ENCODE measurements around the gene BTBD19. TPM values are rescaled to one million over a fixed set of nuclear protein-coding genes. Genes with fewer than 3 reads are reported as not detected.
A peak's percentile ranks its signal among the peaks of the same experiment; 100 is the strongest.

Gene BTBD19
- total RNA-seq, 1 experiment from 2014 or later: 11.6 TPM

DNA sequence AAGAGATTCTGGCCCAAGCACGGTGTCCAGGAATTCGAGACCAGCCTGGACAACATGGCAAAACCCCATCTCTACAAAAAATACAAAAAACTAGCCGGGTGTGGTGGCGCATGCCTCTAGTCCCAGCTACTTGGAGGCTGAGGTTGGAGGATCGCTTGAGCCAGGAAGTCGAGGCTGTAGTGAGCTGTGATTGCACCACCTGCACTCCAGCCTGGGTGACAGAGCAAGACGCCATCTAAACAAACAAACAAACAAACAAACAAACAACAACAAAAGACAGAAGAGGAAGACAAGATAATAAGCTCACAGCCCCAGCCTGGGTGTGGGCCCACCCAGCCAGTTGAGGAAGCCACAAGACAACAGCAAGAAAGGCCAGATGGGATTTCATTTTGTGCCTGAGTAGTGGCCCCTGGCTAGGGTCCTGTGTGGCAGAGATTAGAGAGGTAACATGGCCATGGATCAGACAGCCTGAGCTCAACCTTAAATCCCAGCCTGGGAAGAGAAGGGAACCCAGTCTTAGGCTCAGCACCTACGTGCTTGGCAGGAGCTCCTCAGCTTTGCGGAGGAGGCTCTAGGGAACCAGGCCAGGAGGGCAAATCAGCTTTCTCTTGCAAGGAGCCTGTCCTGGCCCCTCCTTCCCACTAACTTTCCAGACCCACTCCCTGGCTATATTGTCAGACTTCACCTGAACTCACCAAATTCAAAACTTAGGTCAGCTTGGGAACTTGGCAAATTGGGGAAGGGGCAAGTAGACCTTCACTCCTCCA lies 15.4 kb upstream of the BTBD19 start:
- DNase-seq (ENCODE audit: low read depth, low spot score) (no peak), ATAC-seq (no peak)
- intact Hi-C loops (cut with micrococcal nuclease): loop anchor here (2.0 to 5.0 kb wide), 3 partner anchors 218 to 699 kb away; partner anchors contain the start of genes HECTD3 and TESK2
- ChIA-PET POLR2A (interaction anchor here (0.7 to 2.9 kb wide), 13 partner anchors 10 to 219 kb away, joined by 3 to 51 read pairs (median 6); partner anchors contain the start of genes BTBD19, DYNLT4, HECTD3 and RNU5D-1), RAD21 (ENCODE audit: low non-redundant PET in 1 of 2, low total read pairs in 2 of 2, uncharacterized antibody in 2 of 2, unreplicated experiment in 2 of 2) (interaction anchor here (0.7 to 1.3 kb wide), 4 partner anchors 12 to 219 kb away, joined by 3 to 4 read pairs (median 4); partner anchors contain the start of gene UROD (in 1 of the 2)), CTCF (interaction anchor here (1.0 to 2.2 kb wide), 5 partner anchors 12 to 510 kb away, joined by 4 to 16 read pairs (median 6); partner anchors contain the start of genes BTBD19, HECTD3, RNU5D-1 and UROD)
- Histone ChIP-seq H3K4me1 (ENCODE audit: control insufficient read depth in 1 of 2, insufficient read depth in 2 of 2, low read length in 2 of 2) (peaks cover 14 to 31% of the 10 kb centered on the region in 2 experiments; a peak in 3 of 4 replicates), H3K27me3 (ENCODE audit: insufficient read depth, low read length) (no peaks in the 10 kb centered on the region), H3K79me2 (ENCODE audit: insufficient read depth, low read length) (no peaks in the 10 kb centered on the region), H3K27ac (ENCODE audit: low read depth, low read length) (peak overlapping the region; percentile 58), H4K20me1 (ENCODE audit: insufficient read depth) (no peaks in the 10 kb centered on the region), H3K9me3 (ENCODE audit: control insufficient read depth in 1 of 2, insufficient read depth in 1 of 2, low read depth in 1 of 2, low read length in 2 of 2) (no peaks in the 10 kb centered on the region), H3K9me2 (ENCODE audit: insufficient read depth) (no peaks in the 10 kb centered on the region), H3K4me2 (ENCODE audit: low read length) (peak overlapping the region; percentile 69), H3K36me3 (ENCODE audit: control insufficient read depth in 1 of 2, insufficient read depth in 2 of 2, low read length in 2 of 2) (no peaks in the 10 kb centered on the region), H2AFZ (ENCODE audit: low read depth, low read length, poor library complexity, severe bottlenecking) (no peak overlapping the region), H3K9ac (ENCODE audit: low read length) (peak overlapping the region; percentile 42), H3K4me3 (replicated peaks in 1 of 2; ENCODE audit: low read depth in 1 of 2, low read length in 2 of 2) (peak overlapping the region in 1 of 2 experiments; percentile 8; a peak in 1 of 4 replicates)
- BruUV-seq (replicated peaks): TSS peak; percentile 92
- no peak for TF ChIP-seq TCF7L2 (IDR thresholded peaks at IDR 0.05; ENCODE audit: borderline replicate concordance, extremely low read depth, insufficient read depth, insufficient read length)
- TF ChIP-seq, protein P1, sequence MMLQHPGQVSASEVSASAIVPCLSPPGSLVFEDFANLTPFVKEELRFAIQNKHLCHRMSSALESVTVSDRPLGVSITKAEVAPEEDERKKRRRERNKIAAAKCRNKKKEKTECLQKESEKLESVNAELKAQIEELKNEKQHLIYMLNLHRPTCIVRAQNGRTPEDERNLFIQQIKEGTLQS (IDR thresholded peaks at IDR 0.05): no peak
- TF ChIP-seq, protein P2, sequence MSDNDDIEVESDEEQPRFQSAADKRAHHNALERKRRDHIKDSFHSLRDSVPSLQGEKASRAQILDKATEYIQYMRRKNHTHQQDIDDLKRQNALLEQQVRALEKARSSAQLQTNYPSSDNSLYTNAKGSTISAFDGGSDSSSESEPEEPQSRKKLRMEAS (IDR thresholded peaks at IDR 0.05): no peak
- TF ChIP-seq, protein P3, sequence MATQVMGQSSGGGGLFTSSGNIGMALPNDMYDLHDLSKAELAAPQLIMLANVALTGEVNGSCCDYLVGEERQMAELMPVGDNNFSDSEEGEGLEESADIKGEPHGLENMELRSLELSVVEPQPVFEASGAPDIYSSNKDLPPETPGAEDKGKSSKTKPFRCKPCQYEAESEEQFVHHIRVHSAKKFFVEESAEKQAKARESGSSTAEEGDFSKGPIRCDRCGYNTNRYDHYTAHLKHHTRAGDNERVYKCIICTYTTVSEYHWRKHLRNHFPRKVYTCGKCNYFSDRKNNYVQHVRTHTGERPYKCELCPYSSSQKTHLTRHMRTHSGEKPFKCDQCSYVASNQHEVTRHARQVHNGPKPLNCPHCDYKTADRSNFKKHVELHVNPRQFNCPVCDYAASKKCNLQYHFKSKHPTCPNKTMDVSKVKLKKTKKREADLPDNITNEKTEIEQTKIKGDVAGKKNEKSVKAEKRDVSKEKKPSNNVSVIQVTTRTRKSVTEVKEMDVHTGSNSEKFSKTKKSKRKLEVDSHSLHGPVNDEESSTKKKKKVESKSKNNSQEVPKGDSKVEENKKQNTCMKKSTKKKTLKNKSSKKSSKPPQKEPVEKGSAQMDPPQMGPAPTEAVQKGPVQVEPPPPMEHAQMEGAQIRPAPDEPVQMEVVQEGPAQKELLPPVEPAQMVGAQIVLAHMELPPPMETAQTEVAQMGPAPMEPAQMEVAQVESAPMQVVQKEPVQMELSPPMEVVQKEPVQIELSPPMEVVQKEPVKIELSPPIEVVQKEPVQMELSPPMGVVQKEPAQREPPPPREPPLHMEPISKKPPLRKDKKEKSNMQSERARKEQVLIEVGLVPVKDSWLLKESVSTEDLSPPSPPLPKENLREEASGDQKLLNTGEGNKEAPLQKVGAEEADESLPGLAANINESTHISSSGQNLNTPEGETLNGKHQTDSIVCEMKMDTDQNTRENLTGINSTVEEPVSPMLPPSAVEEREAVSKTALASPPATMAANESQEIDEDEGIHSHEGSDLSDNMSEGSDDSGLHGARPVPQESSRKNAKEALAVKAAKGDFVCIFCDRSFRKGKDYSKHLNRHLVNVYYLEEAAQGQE (IDR thresholded peaks at IDR 0.05; ENCODE audit: low read depth): no peak
- TF ChIP-seq, protein P4, sequence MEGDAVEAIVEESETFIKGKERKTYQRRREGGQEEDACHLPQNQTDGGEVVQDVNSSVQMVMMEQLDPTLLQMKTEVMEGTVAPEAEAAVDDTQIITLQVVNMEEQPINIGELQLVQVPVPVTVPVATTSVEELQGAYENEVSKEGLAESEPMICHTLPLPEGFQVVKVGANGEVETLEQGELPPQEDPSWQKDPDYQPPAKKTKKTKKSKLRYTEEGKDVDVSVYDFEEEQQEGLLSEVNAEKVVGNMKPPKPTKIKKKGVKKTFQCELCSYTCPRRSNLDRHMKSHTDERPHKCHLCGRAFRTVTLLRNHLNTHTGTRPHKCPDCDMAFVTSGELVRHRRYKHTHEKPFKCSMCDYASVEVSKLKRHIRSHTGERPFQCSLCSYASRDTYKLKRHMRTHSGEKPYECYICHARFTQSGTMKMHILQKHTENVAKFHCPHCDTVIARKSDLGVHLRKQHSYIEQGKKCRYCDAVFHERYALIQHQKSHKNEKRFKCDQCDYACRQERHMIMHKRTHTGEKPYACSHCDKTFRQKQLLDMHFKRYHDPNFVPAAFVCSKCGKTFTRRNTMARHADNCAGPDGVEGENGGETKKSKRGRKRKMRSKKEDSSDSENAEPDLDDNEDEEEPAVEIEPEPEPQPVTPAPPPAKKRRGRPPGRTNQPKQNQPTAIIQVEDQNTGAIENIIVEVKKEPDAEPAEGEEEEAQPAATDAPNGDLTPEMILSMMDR (IDR thresholded peaks at IDR 0.05 in 2 of 3, conservative IDR thresholded peaks at IDR 0.05 in 1 of 3; ENCODE audit: borderline replicate concordance in 1 of 3, insufficient read depth in 1 of 3, low read depth in 2 of 3, low read length in 2 of 3): no peak
- no peak for TF ChIP-seq ZFX (IDR thresholded peaks at IDR 0.05)
- no peak for TF ChIP-seq EZH2 (IDR thresholded peaks at IDR 0.05)
- TF ChIP-seq CEBPB (IDR thresholded peaks at IDR 0.05; ENCODE audit: low read depth): no peak
- TF ChIP-seq CBX3 (IDR thresholded peaks at IDR 0.05; ENCODE audit: low read depth): no peak
- no peak for TF ChIP-seq ELF1 (IDR thresholded peaks at IDR 0.05; ENCODE audit: borderline replicate concordance, low read depth)
- no peak for TF ChIP-seq RAD21 (IDR thresholded peaks at IDR 0.05; ENCODE audit: low read depth)
- TF ChIP-seq SIN3A (IDR thresholded peaks at IDR 0.05; ENCODE audit: low read depth): no peak
- TF ChIP-seq JUND (IDR thresholded peaks at IDR 0.05): no peak
- no peak for TF ChIP-seq ZNF274 (IDR thresholded peaks at IDR 0.05; ENCODE audit: low read depth, low read length)
- no peak for TF ChIP-seq EZH2phosphoT487 (IDR thresholded peaks at IDR 0.05; ENCODE audit: borderline replicate concordance)
- TF ChIP-seq EGR1 (IDR thresholded peaks at IDR 0.05; ENCODE audit: low read depth): no peak
- no peak for TF ChIP-seq SP1 (IDR thresholded peaks at IDR 0.05; ENCODE audit: low read depth)
- TF ChIP-seq SRF (IDR thresholded peaks at IDR 0.05; ENCODE audit: low read depth): no peak
- TF ChIP-seq, protein P5, sequence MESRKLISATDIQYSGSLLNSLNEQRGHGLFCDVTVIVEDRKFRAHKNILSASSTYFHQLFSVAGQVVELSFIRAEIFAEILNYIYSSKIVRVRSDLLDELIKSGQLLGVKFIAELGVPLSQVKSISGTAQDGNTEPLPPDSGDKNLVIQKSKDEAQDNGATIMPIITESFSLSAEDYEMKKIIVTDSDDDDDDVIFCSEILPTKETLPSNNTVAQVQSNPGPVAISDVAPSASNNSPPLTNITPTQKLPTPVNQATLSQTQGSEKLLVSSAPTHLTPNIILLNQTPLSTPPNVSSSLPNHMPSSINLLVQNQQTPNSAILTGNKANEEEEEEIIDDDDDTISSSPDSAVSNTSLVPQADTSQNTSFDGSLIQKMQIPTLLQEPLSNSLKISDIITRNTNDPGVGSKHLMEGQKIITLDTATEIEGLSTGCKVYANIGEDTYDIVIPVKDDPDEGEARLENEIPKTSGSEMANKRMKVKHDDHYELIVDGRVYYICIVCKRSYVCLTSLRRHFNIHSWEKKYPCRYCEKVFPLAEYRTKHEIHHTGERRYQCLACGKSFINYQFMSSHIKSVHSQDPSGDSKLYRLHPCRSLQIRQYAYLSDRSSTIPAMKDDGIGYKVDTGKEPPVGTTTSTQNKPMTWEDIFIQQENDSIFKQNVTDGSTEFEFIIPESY (IDR thresholded peaks at IDR 0.05; ENCODE audit: extremely low read depth, insufficient replicate concordance, low read length): no peak

All from HCT116 (cell line).